ENCODE results near the gene CDCA7L. TPM values are rescaled to one million over a fixed set of nuclear protein-coding genes. Genes with fewer than 3 reads are reported as not detected.
"Not testable (repeated sequence)": the region's sequence is repeated elsewhere in the genome, so short reads cannot be mapped to it uniquely, and the experiment has no call there.

Gene CDCA7L
- total RNA-seq, 1 experiment from 2014 or later, result 77.8 TPM

- no peak for DNase-seq (ENCODE audit: low read depth)
These were observed 34.3 kb downstream of the CDCA7L start for GRCh38 chr7:21911341-21911875.

- no peak for DNase-seq (ENCODE audit: low read depth)
These were observed 35.4 kb downstream of the CDCA7L start for GRCh38 chr7:21910253-21910652.

- DNase-seq (ENCODE audit: low read depth), result no peak
These were observed 37.0 kb downstream of the CDCA7L start for GRCh38 chr7:21908746-21909145.

- peak; percentile 15 for DNase-seq (ENCODE audit: low read depth)
These were observed 42.5 kb downstream of the CDCA7L start for GRCh38 chr7:21903020-21903786.

- no peak for DNase-seq (ENCODE audit: low read depth)
These were observed 43.5 kb downstream of the CDCA7L start for GRCh38 chr7:21902240-21902639.

- no peak for DNase-seq (ENCODE audit: low read depth)
These were observed 47.3 kb downstream of the CDCA7L start for GRCh38 chr7:21898265-21898930.

- DNase-seq (ENCODE audit: low read depth), result no peak
These were observed 52.3 kb downstream of the CDCA7L start for GRCh38 chr7:21893401-21893800.

GRCh38 chr7:21891291-21891690 is 54.4 kb downstream of the CDCA7L start:
- DNase-seq (ENCODE audit: low read depth), result no peak

- DNase-seq (ENCODE audit: low read depth), result no peak
These were observed 57.9 kb downstream of the CDCA7L start for GRCh38 chr7:21887779-21888178.

- DNase-seq (ENCODE audit: low read depth), result no peak
These were observed 58.3 kb downstream of the CDCA7L start for GRCh38 chr7:21887353-21887752.

GRCh38 chr7:21886396-21886795 is 59.3 kb downstream of the CDCA7L start:
- no peak for DNase-seq (ENCODE audit: low read depth)

GRCh38 chr7:21884496-21884895 is 61.2 kb downstream of the CDCA7L start:
- DNase-seq (ENCODE audit: low read depth), result no peak

- DNase-seq (ENCODE audit: low read depth), result not testable (repeated sequence)
These were observed 62.2 kb downstream of the CDCA7L start for GRCh38 chr7:21883501-21883900.

- no peak for DNase-seq (ENCODE audit: low read depth)
These were observed 62.6 kb downstream of the CDCA7L start for GRCh38 chr7:21883069-21883468.

GRCh38 chr7:21869785-21870402 is 75.8 kb downstream of the CDCA7L start:
- peak; percentile 33 for DNase-seq (ENCODE audit: low read depth)

- no peak for DNase-seq (ENCODE audit: low read depth)
These were observed 77.2 kb downstream of the CDCA7L start for GRCh38 chr7:21868576-21868850.

- no peak for DNase-seq (ENCODE audit: low read depth)
These were observed 77.7 kb downstream of the CDCA7L start for GRCh38 chr7:21867816-21868575.

- no peak for DNase-seq (ENCODE audit: low read depth)
These were observed 78.5 kb downstream of the CDCA7L start for GRCh38 chr7:21867226-21867625.

- DNase-seq (ENCODE audit: low read depth), result no peak
These were observed 79.0 kb downstream of the CDCA7L start for GRCh38 chr7:21866731-21867130.

GRCh38 chr7:21865631-21866204 is 80.0 kb downstream of the CDCA7L start:
- DNase-seq (ENCODE audit: low read depth), result peak; percentile 58

- no peak for DNase-seq (ENCODE audit: low read depth)
These were observed 94.1 kb downstream of the CDCA7L start for GRCh38 chr7:21851559-21851967.
